Central memory CD8-positive, alpha-beta T cell (primary cell): ENCODE measurements around the gene KCNH1.
"Not testable (repeated sequence)": the region's sequence is repeated elsewhere in the genome, so short reads cannot be mapped to it uniquely, and the experiment has no call there.

Experiments
- ATAC-seq: fragments of 150-1000 bp; cut with Tn5 transposase; replicated peaks from 2 replicates; pipeline ENCODE4 v1.10.0; 2022; ENCODE audit warnings: mild to moderate bottlenecking, moderate FRiP score, moderate number of reproducible peaks; ENCODE audit not compliant: poor library complexity, severe bottlenecking; ENCODE audit errors: extremely low read depth
- DNase-seq, 2 donors: peaks; one replicate each; pipeline ENCODE4 v3.0.0; 2021; ENCODE audit warnings: low spot score in 2 of 2
- H3K27ac Mint-ChIP-seq: one replicate; pipeline ENCODE4 v1.8.0; 2022; ENCODE audit warnings: low read depth, mild to moderate bottlenecking, moderate library complexity, mixed read lengths
- H3K27me3 Mint-ChIP-seq: one replicate; pipeline ENCODE4 v1.8.0; 2022; ENCODE audit warnings: mixed read lengths
- H3K36me3 Mint-ChIP-seq: one replicate; pipeline ENCODE4 v1.8.0; 2022; ENCODE audit warnings: mild to moderate bottlenecking, moderate library complexity, mixed read lengths; ENCODE audit not compliant: insufficient read depth
- H3K4me1 Mint-ChIP-seq: one replicate; pipeline ENCODE4 v1.8.0; 2022; ENCODE audit warnings: mixed read lengths
- H3K4me3 Mint-ChIP-seq: one replicate; pipeline ENCODE4 v1.8.0; 2022; ENCODE audit warnings: mild to moderate bottlenecking, moderate library complexity, mixed read lengths
- H3K9me3 Mint-ChIP-seq: one replicate; pipeline ENCODE4 v1.8.0; 2022; ENCODE audit warnings: mixed read lengths

The KCNH1 gene

GRCh38 chr1:210677533-210677932, 456.4 kb downstream of the KCNH1 start:
- Mint-ChIP-seq H3K27me3 (no peaks in the 10 kb centered on the region), H3K27ac (no peak overlapping the region), H3K4me1 (no peaks in the 10 kb centered on the region), H3K9me3 (no peaks in the 10 kb centered on the region), H3K4me3 (no peak overlapping the region), H3K36me3 (peaks cover 4% of the 10 kb centered on the region)
- DNase-seq (no peak), ATAC-seq (no peak)

DNA sequence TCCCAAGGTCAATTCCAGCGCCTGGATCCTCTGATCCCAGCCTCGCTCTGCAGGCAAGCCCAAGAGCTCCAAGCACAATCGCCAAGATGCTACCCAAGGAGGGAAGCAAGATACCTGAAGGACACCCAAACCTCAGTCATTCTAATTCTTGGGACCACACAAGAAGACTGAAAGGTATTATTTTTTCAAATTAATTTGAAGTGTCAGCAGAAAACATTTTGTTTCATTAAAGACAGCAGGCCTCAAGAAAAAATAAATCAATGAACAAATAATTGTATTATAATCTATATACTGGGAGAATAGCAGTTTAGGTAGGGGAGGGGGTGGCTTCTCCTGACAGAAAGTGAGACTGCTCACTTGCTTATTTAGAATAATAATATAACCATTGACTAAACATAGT, 457.4 kb downstream of the KCNH1 start:
- Mint-ChIP-seq H3K4me1 (no peaks in the 10 kb centered on the region), H3K36me3 (peaks cover 4% of the 10 kb centered on the region), H3K27me3 (no peaks in the 10 kb centered on the region), H3K9me3 (no peaks in the 10 kb centered on the region), H3K4me3 (no peak overlapping the region), H3K27ac (no peak overlapping the region)
- ATAC-seq (no peak), DNase-seq (no peak)

DNA sequence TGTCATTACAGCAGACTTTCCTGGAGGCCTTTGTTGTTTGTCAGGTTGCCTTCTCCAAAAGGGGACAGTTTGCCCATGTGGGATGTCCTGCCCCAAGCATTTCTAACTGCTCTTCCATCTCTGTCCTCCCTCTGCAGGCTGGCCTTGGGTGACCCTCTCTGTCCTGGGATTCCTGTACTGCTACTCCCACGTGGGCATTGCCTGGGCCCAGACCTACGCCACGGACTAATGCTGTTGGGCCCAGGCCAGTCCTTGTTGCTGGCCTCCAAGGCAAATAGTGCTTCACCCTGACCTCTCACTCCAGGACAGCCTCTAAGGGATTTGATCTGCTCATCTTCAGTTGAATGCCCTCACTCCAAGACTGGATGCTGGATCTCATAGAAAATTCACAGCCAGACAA, 459.8 kb downstream of the KCNH1 start:
- no peaks in the 10 kb centered on the region for H3K9me3 Mint-ChIP-seq
- peaks cover 3% of the 10 kb centered on the region for H3K36me3 Mint-ChIP-seq
- no peaks in the 10 kb centered on the region for H3K4me1 Mint-ChIP-seq
- ATAC-seq (no peak), DNase-seq (no peak)
- H3K4me3 Mint-ChIP-seq: no peak overlapping the region
- no peaks in the 10 kb centered on the region for H3K27me3 Mint-ChIP-seq
- no peak overlapping the region for H3K27ac Mint-ChIP-seq

DNA sequence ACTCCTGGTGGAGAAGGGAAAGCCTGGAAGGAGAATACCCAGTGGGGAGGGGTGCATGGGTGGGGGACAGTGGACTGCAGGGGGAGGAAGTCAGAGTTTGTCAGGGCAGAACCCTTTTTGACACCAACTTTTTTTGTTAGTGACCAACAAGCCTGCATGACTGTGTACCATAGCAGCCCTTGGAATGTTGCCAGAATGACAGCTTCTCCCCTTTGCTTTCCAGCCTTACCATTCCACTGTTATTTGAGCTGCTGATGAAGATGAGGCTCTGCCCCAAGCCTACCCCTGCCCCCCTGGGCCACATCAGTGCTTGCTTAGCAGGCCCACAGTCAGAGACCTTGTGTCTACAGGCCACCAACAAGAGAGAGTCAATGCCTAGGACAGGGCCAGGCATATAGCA, 464.0 kb downstream of the KCNH1 start:
- H3K27me3 Mint-ChIP-seq: no peaks in the 10 kb centered on the region
- no peaks in the 10 kb centered on the region for H3K9me3 Mint-ChIP-seq
- ATAC-seq: no peak
- H3K36me3 Mint-ChIP-seq: no peaks in the 10 kb centered on the region
- no peak for DNase-seq
- H3K4me3 Mint-ChIP-seq: no peak overlapping the region
- no peak overlapping the region for H3K27ac Mint-ChIP-seq
- no peaks in the 10 kb centered on the region for H3K4me1 Mint-ChIP-seq

- no peaks in the 10 kb centered on the region for H3K4me1 Mint-ChIP-seq
- ATAC-seq (no peak), DNase-seq (no peak)
- no peaks in the 10 kb centered on the region for H3K9me3 Mint-ChIP-seq
- H3K27me3 Mint-ChIP-seq: no peaks in the 10 kb centered on the region
- H3K27ac Mint-ChIP-seq: no peak overlapping the region
- no peak overlapping the region for H3K4me3 Mint-ChIP-seq
- peaks cover 3% of the 10 kb centered on the region for H3K36me3 Mint-ChIP-seq
Measured at GRCh38 chr1:210663730-210664573, 470.0 kb downstream of the KCNH1 start.

DNA sequence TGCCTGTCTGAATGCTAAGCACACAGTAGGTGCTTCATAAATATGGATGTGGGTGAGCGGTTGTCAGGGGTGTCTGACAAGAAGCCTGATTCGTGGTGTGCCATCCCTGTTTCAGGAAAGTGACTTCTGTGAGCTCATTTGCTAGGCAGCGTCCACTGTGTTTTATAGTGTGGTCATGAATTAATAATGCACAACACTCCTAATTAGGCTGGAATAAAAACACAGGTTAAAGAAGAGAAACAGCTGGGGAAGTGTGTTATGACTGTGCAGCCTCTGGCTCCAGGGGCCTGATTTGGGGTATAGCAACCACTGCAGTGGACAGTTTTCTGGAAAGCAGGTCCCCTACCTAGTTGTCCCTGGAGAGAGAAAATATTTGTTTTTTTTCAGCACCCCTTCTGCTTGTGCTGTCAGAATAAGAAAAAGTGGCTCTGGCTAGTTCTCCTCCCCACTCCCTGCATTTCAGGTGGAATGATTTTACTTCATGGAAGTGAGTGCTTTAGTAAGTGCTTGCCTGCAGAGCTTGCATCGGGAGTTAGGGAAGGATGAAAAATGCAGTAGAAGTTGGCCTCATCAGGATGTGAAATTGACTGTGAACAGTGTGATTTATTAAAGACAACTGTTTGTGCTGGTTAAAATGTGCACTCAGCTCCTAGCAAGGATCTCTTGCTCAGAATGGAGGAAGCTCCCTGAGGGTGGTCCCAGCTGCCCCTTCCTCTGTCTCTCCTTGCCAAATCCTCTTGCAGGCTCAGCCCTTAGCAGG, 471.5 kb downstream of the KCNH1 start:
- no peak overlapping the region for H3K27ac Mint-ChIP-seq
- H3K4me3 Mint-ChIP-seq: no peak overlapping the region
- H3K9me3 Mint-ChIP-seq: no peaks in the 10 kb centered on the region
- H3K27me3 Mint-ChIP-seq: no peaks in the 10 kb centered on the region
- no peaks in the 10 kb centered on the region for H3K4me1 Mint-ChIP-seq
- peaks cover 3% of the 10 kb centered on the region for H3K36me3 Mint-ChIP-seq
- ATAC-seq (no peak), DNase-seq (no peak)

DNA sequence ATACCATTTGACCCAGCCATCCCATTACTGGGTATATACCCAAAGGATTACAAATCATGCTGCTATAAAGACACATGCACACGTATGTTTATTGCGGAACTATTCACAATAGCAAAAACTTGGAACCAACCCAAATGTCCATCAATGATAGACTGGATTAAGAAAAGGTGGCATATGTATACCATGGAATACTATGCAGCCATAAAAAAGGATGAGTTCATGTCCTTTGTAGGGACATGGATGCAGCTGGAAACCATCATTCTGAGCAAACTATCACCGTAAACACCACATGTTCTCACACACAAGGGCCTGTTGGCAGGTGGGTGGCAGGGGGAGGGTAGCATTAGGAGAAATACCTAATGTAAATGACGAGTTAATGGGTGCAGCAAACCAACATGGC, 472.4 kb downstream of the KCNH1 start:
- H3K36me3 Mint-ChIP-seq, H3K9me3 Mint-ChIP-seq, H3K27ac Mint-ChIP-seq, ATAC-seq, H3K4me1 Mint-ChIP-seq, H3K27me3 Mint-ChIP-seq, DNase-seq, H3K4me3 Mint-ChIP-seq: not testable (repeated sequence)

GRCh38 chr1:210657806-210658205, 476.1 kb downstream of the KCNH1 start:
- Mint-ChIP-seq H3K27me3 (no peaks in the 10 kb centered on the region), H3K27ac (no peak overlapping the region), H3K4me1 (no peaks in the 10 kb centered on the region), H3K4me3 (no peak overlapping the region), H3K36me3 (peaks cover 1% of the 10 kb centered on the region), H3K9me3 (no peaks in the 10 kb centered on the region)
- ATAC-seq (no peak), DNase-seq (no peak)

DNA sequence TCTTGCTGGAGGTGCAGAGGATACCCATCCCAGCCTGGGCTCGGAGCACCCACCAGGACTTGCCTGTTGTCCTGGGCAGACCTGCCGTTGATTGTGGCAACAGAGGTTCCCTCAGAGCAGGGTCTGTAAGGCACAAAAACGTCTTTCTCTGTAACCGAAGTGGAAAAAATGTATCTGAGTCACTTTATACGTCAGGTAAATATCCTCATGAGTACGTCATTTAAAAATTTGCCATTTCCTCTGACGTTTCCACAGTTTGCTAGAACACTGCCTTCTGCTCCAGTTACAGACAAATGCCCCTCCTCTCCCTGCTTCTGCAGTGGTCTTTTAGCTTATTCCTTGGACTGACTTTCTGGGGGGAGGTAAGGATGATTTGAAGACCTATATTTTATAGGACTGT, 478.4 kb downstream of the KCNH1 start:
- Mint-ChIP-seq H3K4me3 (no peak overlapping the region), H3K27me3 (no peaks in the 10 kb centered on the region), H3K36me3 (peaks cover 1% of the 10 kb centered on the region), H3K27ac (no peak overlapping the region), H3K9me3 (no peaks in the 10 kb centered on the region), H3K4me1 (no peaks in the 10 kb centered on the region)
- ATAC-seq (no peak), DNase-seq (no peak)

GRCh38 chr1:210654176-210654981, 479.6 kb downstream of the KCNH1 start:
- ATAC-seq: no peak
- Mint-ChIP-seq H3K4me3 (no peak overlapping the region), H3K4me1 (no peaks in the 10 kb centered on the region), H3K36me3 (peaks cover 1% of the 10 kb centered on the region), H3K27ac (no peak overlapping the region), H3K27me3 (no peaks in the 10 kb centered on the region), H3K9me3 (no peaks in the 10 kb centered on the region)
- no peak for DNase-seq

DNA sequence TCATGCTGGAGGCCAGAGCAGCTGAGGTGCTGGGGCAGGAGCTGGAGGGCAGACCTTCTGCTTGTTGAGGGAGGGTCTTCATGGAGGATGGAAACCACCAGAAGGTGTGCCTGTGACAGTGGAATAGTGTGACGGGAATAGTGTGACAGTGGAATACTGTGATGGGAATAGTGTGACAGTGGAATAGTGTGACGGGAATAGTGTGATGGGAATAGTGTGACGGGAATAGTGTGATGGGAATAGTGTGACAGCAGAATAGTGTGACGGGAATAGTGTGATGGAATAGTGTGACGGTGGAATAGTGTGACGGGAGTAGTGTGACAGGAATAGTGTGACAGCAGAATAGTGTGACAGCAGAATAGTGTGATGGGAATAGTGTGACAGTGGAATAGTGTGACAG, 480.2 kb downstream of the KCNH1 start:
- no peak overlapping the region for H3K27ac Mint-ChIP-seq
- H3K27me3 Mint-ChIP-seq: no peaks in the 10 kb centered on the region
- peaks cover 1% of the 10 kb centered on the region for H3K36me3 Mint-ChIP-seq
- no peak overlapping the region for H3K4me3 Mint-ChIP-seq
- ATAC-seq (no peak), DNase-seq (no peak)
- no peaks in the 10 kb centered on the region for H3K4me1 Mint-ChIP-seq
- H3K9me3 Mint-ChIP-seq: no peaks in the 10 kb centered on the region

DNA sequence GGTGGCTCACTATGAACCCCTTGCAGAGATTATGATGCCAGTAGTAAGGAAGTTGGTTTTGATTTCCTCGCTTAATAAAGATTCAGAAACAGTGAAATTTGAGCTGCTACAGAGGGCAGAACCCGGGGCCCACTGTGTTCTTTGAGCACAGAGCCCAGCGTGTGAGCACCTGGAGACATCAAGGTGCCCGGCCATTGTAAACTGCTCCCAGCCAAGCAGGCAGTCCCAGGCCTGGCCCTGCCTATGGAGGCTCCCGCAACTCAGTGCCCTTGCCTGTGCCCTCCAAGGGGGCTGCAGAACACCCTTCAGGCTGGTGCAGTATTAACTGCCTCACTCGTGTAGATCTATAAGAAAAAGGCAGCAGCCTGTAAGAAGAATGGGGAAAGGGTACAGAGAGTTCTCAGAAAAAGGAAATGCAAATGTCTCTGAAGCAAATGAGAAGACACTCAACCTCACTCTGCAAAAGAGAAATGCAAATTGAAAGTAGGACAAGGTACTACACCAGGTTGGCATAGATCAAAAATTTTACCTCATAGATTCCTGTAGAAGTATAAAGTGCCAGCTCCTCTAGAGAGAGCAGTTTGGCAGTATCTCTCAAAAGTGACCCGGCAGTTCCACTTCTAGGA, 481.5 kb downstream of the KCNH1 start:
- ATAC-seq: no peak
- peaks cover 12% of the 10 kb centered on the region for H3K4me1 Mint-ChIP-seq
- no peaks in the 10 kb centered on the region for H3K9me3 Mint-ChIP-seq
- H3K27ac Mint-ChIP-seq: no peak overlapping the region
- no peaks in the 10 kb centered on the region for H3K27me3 Mint-ChIP-seq
- no peak for DNase-seq
- no peak overlapping the region for H3K4me3 Mint-ChIP-seq
- peaks cover 1% of the 10 kb centered on the region for H3K36me3 Mint-ChIP-seq
